NCI-H2227 treated with DMSO at 0.1 percent for 48 hours (cell line): ENCODE results near the gene PTGIR.

Experiments used
- DNase-seq: peaks from one replicate; lab custom pipeline; 2025; lab: John Stamatoyannopoulos, UW

PTGIR gene, protein sequence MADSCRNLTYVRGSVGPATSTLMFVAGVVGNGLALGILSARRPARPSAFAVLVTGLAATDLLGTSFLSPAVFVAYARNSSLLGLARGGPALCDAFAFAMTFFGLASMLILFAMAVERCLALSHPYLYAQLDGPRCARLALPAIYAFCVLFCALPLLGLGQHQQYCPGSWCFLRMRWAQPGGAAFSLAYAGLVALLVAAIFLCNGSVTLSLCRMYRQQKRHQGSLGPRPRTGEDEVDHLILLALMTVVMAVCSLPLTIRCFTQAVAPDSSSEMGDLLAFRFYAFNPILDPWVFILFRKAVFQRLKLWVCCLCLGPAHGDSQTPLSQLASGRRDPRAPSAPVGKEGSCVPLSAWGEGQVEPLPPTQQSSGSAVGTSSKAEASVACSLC

GRCh38 chr19:46624958-46625661, at the start of gene PTGIR:
Gene PTGIR (minus strand): TSS chr19:46625089. CDS start chr19:46624225, 864 bp downstream.
- no peak for DNase-seq

DNA sequence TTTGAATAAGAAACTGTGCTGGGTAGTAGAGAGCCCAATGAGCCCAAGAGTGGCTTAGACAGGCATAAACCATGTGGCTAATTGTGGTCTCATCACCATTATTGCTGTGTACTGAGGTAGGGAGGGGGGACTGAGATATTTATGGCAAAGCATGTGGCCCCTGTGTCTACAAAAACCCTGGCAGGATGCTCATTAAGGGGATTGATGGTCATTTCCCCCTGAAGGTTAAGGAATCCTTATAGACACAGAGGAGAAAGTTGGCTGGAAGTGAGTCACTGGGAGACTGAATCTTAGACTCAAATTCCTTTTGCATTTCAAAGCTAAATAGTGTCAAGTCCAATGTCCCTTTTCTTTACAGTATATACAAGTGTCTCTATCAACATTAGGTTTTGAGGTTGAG, 45.9 kb upstream of the PTGIR start:
- no peak for DNase-seq

DNA sequence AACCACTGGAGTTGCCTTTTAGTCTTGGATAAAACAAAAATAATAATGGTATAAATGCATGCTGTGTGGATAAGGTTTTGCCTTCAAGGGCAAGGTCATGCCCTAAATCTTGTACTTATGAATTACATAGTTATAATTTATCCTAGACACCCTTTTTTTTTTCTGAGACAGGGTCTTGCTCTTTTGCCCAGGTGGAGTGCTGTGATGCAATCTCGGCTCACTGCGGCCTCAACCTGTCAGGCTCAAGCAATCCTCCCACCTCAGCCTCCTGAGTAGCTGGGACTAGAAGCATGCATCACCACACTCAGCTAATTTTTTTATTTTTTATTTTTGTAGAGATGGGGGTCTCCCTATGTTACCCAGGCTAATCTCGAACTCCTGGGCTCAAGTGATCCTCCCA, 43.8 kb upstream of the PTGIR start:
- no peak for DNase-seq

DNA sequence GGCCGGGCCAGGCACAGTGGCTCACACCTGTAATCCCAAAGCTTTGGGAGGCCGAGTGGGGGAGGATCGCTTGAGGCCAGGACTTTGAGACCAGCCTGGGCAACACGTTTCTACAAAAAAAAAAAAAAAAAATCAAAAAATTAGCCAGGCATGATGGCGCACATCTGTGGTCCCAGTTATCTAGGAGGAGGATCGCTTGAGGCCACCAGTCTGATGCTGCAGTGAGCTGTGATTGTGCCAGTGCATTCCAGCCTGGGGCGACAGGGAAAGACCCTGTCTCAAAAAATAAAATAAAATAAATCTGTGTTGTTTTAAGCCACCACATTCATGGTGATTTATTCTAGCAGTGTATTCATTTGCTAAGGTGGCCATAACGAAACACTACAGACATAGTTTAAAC, 40.2 kb upstream of the PTGIR start:
- no peak for DNase-seq

- peak; percentile 55 for DNase-seq
Measured at GRCh38 chr19:46661735-46662592, 37.1 kb upstream of the PTGIR start.

DNA sequence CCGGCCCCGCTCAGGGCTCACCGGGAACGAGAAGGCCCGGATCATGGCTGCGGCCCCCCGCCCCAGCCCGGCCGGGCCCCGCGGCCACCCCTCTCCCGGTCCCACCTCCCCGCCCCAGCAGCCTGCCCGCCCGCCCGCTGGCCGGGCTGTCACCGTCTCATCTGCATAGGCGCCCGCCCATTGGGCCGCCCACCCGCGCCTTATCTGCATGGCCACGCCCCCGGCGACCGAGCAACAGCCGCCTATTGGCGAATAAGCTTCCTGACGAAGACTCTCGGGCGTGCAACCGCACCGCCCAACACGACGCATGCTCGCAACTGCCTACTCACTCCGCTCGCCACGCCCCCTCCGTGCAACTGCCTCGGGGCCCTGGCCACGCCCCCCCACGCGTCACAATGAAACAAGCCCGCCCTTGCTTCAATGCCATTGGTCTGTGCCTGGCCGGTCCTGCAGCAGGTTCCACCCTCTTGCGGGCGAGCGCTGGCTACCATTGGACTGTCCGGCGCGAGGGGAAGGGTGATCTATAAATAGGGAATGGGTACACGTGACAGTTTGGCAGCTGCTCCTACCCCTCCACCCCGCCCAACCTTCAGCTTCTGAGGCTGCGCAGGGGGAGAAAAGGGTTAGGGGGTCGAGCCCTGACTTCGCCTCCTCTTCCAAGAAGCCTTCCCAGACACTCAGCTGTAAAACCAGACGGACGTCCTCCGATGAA, 36.3 kb upstream of the PTGIR start, which contains the start of gene DACT3:
TSS of gene DACT3 (minus strand) at position 163 of the 712 bp plus-strand sequence. CDS start at position 45, 118 bp downstream.
- DNase-seq = peak; percentile 96

GRCh38 chr19:46660551-46661019, 35.7 kb upstream of the PTGIR start:
- DNase-seq = no peak

GRCh38 chr19:46660008-46660517, 35.2 kb upstream of the PTGIR start:
- DNase-seq = no peak

- no peak for DNase-seq
Measured at GRCh38 chr19:46659151-46660007, 34.5 kb upstream of the PTGIR start.

GRCh38 chr19:46656541-46656940, 31.7 kb upstream of the PTGIR start:
- DNase-seq = no peak

GRCh38 chr19:46654621-46655152, 29.8 kb upstream of the PTGIR start:
- DNase-seq = no peak

DNA sequence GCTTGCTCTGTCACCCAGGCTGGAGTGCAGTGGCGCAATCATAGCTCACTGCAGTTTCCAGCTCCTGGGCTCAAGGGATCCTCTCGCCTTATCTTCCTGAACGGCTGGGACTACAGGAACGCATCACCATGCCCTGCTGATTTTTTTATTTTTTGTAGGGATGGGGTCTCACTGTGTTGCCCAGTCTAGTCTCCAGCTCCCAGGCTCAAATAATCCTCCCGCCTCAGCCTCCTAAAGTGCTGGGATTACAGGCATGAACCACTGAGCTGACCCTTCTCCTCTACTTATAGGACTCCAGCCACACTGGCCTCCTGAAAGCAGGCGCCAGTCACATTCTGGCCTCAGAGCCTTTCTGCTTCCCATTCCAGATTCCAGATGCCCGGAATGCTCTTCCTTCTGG, 25.6 kb upstream of the PTGIR start:
- no peak for DNase-seq

GRCh38 chr19:46648961-46649960, 24.4 kb upstream of the PTGIR start:
- DNase-seq = no peak

GRCh38 chr19:46648060-46648960, 23.4 kb upstream of the PTGIR start:
- no peak for DNase-seq

DNA sequence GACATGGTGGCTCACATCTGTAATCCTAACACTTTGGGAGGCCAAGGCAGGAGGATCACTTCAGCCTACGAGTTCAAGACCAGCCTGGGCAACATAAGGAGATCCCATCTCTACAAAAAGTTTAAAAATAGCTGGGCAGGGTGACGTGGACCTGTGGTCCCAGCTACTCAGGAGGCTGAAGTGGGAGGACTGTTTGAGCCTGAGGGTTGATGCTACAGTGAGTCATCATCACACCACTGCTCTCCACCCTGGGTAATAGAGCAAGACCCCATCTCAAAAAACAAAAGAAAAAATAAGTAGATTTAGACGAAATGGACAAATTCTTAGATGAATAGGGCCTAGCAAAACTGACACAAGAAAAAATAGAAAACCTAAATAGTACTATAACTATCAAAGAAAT, 21.5 kb upstream of the PTGIR start:
- no peak for DNase-seq

GRCh38 chr19:46644720-46645119, 19.8 kb upstream of the PTGIR start:
- no peak for DNase-seq

DNA sequence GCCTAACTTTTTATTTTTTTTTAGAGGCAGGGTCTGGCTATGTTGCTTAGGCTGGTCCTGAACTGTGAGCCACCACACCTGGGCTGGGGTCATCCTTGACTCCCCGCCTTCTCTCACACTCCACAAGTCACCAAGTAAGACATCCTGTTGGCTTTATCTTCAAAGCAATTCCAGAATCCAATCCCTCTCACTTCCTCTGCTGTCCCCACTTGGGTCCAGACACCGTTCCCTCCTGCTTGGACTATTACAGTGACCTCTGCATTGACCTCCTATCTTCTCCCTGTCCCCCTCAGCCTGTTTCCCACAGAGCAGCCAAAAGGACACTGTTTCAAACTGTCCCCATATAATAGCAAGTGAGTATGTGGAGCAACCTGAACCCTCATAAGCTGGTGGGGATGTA, 15.8 kb upstream of the PTGIR start:
- DNase-seq = no peak
